Activated CD4-positive, CD25-positive, alpha-beta regulatory T cell treated with anti-CD3 and anti-CD28 coated beads, Interleukin-2, amount 50 U/mL, for 24 hours (primary cell): ENCODE data around the gene USF3.
"Not testable (repeated sequence)": the region's sequence is repeated elsewhere in the genome, so short reads cannot be mapped to it uniquely, and the experiment has no call there.

Experiments
- ATAC-seq, 2 donors: fragments of 150-1000 bp; cut with Tn5 transposase; one replicate each; pipeline ENCODE4 v1.10.0; 2021; ENCODE audit warnings: mild to moderate bottlenecking in 1 of 2, moderate library complexity in 1 of 2

USF3 gene

GRCh38 chr3:113648524-113648923 lies 47.9 kb downstream of the USF3 start:
- no peak for ATAC-seq

GRCh38 chr3:113643583-113643982 lies 52.9 kb downstream of the USF3 start:
- ATAC-seq: no peak

GRCh38 chr3:113638910-113639309 lies 57.5 kb downstream of the USF3 start:
- no peak for ATAC-seq

GRCh38 chr3:113637756-113638155 lies 58.7 kb downstream of the USF3 start:
- no peak for ATAC-seq

GRCh38 chr3:113636034-113636433 lies 60.4 kb downstream of the USF3 start:
- not testable (repeated sequence) for ATAC-seq

- ATAC-seq: no peak
Measured at GRCh38 chr3:113634782-113635474, 61.5 kb downstream of the USF3 start.

GRCh38 chr3:113631573-113631972 lies 64.9 kb downstream of the USF3 start:
- ATAC-seq: no peak

GRCh38 chr3:113630956-113631542 lies 65.4 kb downstream of the USF3 start:
- ATAC-seq: no peak

GRCh38 chr3:113629584-113630421 lies 66.6 kb downstream of the USF3 start:
- no peak for ATAC-seq

DNA sequence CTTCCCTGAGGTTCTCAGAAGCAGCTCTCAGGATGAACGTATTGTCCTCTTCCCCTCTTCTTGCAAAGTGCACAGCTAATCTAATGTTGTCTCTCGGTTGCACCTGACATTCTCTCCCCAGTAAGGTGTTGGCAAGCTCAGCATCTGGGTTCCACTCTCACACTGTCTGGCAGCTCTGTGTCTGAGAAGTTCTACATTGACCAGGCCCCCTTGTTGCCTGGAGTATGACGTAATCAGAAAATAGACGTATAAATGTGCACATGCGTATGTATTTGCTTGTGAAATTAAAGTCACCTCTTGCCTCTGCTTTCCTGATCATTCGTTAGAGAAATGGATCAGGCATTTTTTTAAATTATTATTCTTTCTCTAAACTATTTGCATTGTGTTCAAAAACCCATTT lies 67.7 kb downstream of the USF3 start:
- ATAC-seq: no peak

DNA sequence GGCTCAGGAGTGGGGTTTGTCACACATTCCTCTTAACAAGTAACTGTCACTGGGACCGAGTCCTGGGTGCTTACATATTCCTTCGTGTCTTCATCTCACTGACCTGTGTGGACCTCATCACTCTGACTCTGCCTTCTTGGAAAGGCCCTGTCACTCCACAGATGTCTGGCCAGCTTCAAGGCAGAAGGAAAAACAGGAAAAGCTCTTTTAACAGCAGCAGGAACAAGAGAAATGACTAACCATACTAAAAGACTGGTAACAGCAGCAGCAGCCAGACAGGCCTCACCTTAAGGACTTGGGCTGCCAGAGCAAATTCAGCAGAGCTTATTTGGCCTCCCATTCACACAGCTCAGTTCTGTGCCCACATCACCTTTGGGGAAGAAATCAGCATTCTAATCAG lies 68.1 kb downstream of the USF3 start:
- no peak for ATAC-seq

DNA sequence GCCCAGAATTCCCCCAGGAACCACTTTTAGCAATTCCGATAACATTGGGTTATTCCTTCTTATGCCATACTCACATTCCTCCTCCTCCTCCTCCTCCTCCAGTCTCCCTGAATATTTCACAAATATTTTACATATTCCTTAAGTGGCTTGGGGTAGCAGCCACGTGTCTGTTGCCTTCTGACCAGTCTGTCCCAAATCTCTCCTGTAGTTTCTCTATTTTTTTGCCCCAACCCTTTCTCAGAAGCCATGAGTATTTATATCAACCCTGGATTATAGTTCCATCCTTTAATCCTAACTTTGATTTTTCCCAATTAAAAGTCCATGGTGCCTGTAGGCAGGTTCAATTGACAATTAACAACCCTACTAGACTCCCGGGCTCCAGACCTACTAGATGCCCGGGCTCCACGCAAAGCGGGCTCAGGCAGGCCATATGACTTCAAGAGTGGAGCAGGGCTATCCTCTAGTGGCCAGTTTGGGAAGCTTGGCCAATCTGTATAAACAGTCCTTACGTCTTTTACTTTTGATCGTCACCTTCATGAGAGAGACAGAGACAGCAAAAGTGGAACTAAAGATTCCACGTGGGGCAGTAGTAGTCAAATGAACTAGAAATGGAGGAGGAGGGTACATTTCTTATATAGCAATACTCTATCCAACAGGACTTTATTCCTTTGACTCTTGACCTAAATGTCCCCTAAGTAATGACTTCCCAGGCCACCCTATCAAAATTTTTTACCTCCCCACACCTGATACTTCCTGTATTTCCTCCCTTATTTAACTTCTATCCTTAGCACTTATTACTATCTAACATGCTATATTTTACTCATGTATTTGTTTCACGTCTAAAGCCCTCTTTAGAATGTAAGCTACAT lies 69.7 kb downstream of the USF3 start:
- ATAC-seq: peak; percentile 60 to 63

DNA sequence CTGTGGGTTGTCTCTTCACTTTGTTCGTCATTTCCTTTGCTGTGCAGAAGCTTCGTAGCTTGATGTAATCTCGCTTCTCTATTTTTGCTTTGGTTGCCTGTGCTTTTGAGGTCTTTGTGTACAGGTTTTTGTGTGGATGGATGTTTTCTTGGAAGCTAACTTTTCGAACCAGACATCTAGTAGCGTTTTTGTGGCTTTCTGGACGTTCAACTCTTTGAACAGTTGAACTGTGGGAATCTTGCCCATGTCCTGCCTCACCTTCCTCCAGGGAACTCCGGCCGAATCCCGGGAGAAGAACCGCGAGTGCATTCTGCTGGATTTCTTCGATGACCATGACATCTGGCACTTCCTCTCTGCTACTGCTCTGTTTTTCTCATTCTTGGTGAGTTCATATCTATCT lies 70.6 kb downstream of the USF3 start:
- ATAC-seq: no peak

- no peak for ATAC-seq
Measured at GRCh38 chr3:113623811-113624210, 72.6 kb downstream of the USF3 start.

GRCh38 chr3:113623324-113623723 lies 73.1 kb downstream of the USF3 start:
- no peak for ATAC-seq

DNA sequence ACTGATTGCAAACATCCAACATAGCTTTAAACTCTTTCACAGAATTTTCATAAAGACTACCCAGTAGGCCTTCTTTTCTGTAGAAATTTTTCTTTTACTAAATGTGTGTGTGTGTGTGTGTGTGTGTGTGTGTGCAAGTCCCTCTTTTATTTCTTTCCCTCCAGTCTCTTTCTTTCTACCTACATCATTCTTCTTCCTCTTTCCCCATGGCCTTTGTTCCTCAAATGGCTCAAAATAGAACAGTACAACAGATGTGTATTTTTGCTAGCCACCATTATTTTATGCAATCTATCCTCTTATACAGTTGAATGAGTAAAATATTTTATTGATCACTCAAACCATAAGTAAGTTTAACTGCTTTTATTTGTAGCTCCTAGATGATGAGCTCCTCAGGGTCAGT lies 76.4 kb downstream of the USF3 start:
- no peak for ATAC-seq

- ATAC-seq: no peak
Measured at GRCh38 chr3:113617726-113618125, 78.7 kb downstream of the USF3 start.

GRCh38 chr3:113615976-113616375 lies 80.5 kb downstream of the USF3 start:
- ATAC-seq: no peak

DNA sequence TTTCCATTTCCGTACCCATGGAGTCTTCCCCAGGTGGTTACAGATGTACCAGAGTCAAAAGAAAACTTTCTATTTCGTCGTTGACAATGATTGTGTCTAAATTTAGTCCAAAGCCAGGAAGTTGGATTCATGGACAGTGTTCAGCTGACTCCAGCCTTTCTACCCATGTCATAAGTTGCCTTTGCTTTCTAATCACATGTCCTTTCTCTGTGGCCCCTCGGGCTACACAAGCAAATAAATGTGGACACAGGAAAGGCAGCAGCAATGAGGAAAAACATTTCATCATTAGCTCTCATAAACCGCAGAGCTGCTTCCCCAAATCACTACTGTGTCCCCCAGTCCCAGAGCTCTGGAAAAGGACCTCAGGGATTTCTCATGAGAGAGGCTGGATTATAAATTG lies 82.0 kb downstream of the USF3 start:
- no peak for ATAC-seq

DNA sequence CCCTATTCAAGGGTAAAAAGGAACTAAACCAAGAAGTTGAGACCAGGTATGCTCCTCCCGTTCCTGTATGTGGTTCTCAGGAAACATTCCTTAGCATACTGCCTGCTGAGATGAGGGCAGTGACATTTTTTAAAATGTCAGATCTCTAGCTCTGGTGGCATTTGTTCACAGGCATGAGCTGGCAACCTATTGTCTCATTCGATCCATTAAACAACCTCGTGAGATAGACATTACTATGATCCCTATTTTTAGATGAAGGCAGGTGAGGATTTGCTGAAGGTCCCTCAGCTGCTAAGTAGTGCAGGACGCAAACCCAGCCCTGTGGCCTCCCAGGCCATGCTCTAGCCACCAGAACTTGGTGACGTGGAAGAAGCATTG lies 89.2 kb downstream of the USF3 start:
- peak in 1 of 2 donors; percentile 23 for ATAC-seq

DNA sequence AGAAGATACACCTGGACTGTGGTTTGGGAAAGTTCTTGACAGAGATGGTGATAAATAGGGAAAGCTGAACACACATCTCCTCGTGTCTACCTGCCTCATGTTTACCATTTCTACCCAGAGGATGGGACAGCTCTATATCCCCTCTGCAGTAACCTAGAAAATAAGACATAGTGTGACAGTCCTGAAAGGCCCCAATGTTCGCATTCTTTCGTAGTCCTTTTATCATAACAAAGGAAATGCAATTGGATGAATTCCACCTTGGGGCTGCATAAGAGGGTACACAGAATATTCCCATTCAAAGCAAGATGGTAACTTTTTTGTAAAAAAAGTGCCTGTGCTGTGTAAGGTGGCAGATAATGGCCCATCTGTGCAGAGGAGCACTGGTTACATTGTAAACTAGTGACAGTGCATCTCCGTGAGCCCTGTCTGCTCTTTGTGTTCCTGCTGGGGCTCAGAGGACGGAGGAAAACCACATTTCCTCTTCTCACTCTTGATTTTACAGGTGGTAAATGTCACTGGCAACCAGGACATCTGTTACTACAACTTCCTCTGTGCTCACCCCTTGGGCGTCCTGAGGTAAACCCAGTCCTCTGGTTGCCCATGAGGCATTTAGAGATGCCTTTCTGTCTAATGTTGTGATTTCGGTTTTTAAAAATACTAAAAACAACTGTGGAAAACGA lies 89.8 kb downstream of the USF3 start:
- ATAC-seq: peak; percentile 87 to 91

- no peak for ATAC-seq
Measured at GRCh38 chr3:113602836-113603235, 93.6 kb downstream of the USF3 start.
